ENCODE results near the gene CNN2. TPM values are rescaled to one million over a fixed set of nuclear protein-coding genes. Genes with fewer than 3 reads are reported as not detected.

CNN2 gene
- total and polyA plus RNA-seq, 9 of the 15 experiments (the other 6 are each of a cell fraction or from before 2014, with no cell fraction given) = 12.1 to 174 (median 52.7) TPM

DNA sequence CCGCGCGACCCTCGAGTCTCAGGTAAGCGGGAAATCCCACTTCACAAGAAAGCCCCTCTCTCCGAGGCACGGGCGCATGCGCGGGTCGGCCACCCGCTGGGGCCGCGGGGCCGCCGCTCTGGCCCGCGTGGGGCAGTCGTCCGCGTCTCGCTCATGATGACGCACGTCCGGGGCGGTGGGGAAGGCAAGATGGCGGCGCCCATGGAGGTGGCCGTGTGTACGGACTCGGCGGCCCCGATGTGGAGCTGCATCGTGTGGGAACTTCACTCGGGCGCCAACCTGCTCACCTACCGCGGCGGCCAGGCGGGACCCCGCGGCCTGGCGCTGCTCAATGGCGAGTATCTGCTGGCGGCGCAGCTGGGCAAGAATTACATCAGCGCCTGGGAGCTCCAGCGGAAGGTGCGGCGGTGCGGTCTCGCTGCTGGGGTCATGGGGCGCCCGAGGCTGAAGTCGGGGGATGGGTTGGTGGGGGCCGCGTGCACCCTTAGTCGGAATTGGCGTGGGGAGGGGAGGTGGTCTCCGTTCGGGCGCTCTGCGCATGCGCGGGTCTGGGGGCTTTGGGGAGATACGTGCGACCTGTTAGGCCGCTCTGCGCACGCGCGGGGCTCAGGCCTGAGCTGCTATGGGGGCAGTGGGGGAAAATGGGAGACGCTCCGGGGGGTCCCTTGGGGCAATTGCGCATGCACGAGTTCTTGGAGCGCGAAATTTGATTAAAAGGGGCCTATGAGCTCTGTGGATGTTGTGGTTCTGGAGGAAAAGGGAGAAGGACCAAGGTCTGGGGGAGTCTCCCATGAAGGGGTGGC is 42.0 kb upstream of the CNN2 start, which contains the start of gene WDR18 (continued):
- TF ChIP-seq BRD9 (IDR thresholded peaks at IDR 0.05; ENCODE audit: low read depth, partially characterized antibody) (no peak), DIDO1 (tag; IDR thresholded peaks at IDR 0.05; ENCODE audit: low read depth) (peak; percentile 75; the same call in 1 of the 2 replicates), KDM1A (IDR thresholded peaks at IDR 0.05) (no peak), ATF7 (IDR thresholded peaks at IDR 0.05) (peak; percentile 85), TAF15 (IDR thresholded peaks at IDR 0.05; ENCODE audit: low read depth, low read length) (no peak), PHF8 (IDR thresholded peaks at IDR 0.05; ENCODE audit: borderline replicate concordance, low read length) (peak; percentile 79; the same call in 1 of the 2 replicates), HDAC8 (tag; IDR thresholded peaks at IDR 0.05) (no peak), TEAD1 (CRISPR knock-in tag; IDR thresholded peaks at IDR 0.05) (peak in 1 of 2 experiments; percentile 75; a peak in 1 of 4 replicates), GTF2F1 (IDR thresholded peaks at IDR 0.05; ENCODE audit: low read depth, low read length) (no peak), SMARCE1 (IDR thresholded peaks at IDR 0.05) (no peak), TAF7 (tag; IDR thresholded peaks at IDR 0.05) (peak; percentile 38; the same call in 1 of the 2 replicates), ZNF134 (CRISPR knock-in tag; conservative IDR thresholded peaks at IDR 0.05) (no peak), TCFL5 (CRISPR knock-in tag; conservative IDR thresholded peaks at IDR 0.05) (no peak), GATA2 (CRISPR knock-in tag; IDR thresholded peaks at IDR 0.05) (no peak)
- TF ChIP-seq, protein P1, sequence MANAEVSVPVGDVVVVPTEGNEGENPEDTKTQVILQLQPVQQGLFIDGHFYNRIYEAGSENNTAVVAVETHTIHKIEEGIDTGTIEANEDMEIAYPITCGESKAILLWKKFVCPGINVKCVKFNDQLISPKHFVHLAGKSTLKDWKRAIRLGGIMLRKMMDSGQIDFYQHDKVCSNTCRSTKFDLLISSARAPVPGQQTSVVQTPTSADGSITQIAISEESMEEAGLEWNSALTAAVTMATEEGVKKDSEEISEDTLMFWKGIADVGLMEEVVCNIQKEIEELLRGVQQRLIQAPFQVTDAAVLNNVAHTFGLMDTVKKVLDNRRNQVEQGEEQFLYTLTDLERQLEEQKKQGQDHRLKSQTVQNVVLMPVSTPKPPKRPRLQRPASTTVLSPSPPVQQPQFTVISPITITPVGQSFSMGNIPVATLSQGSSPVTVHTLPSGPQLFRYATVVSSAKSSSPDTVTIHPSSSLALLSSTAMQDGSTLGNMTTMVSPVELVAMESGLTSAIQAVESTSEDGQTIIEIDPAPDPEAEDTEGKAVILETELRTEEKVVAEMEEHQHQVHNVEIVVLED (CRISPR knock-in tag; IDR thresholded peaks at IDR 0.05) = peak; percentile 72
- TF ChIP-seq, protein P2, sequence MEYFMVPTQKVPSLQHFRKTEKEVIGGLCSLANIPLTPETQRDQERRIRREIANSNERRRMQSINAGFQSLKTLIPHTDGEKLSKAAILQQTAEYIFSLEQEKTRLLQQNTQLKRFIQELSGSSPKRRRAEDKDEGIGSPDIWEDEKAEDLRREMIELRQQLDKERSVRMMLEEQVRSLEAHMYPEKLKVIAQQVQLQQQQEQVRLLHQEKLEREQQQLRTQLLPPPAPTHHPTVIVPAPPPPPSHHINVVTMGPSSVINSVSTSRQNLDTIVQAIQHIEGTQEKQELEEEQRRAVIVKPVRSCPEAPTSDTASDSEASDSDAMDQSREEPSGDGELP (CRISPR knock-in tag; IDR thresholded peaks at IDR 0.05; ENCODE audit: borderline replicate concordance) = peak; percentile 89
- TF ChIP-seq, protein P3, sequence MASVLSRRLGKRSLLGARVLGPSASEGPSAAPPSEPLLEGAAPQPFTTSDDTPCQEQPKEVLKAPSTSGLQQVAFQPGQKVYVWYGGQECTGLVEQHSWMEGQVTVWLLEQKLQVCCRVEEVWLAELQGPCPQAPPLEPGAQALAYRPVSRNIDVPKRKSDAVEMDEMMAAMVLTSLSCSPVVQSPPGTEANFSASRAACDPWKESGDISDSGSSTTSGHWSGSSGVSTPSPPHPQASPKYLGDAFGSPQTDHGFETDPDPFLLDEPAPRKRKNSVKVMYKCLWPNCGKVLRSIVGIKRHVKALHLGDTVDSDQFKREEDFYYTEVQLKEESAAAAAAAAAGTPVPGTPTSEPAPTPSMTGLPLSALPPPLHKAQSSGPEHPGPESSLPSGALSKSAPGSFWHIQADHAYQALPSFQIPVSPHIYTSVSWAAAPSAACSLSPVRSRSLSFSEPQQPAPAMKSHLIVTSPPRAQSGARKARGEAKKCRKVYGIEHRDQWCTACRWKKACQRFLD (CRISPR knock-in tag; IDR thresholded peaks at IDR 0.05) = no peak
- TF ChIP-seq, protein P4, sequence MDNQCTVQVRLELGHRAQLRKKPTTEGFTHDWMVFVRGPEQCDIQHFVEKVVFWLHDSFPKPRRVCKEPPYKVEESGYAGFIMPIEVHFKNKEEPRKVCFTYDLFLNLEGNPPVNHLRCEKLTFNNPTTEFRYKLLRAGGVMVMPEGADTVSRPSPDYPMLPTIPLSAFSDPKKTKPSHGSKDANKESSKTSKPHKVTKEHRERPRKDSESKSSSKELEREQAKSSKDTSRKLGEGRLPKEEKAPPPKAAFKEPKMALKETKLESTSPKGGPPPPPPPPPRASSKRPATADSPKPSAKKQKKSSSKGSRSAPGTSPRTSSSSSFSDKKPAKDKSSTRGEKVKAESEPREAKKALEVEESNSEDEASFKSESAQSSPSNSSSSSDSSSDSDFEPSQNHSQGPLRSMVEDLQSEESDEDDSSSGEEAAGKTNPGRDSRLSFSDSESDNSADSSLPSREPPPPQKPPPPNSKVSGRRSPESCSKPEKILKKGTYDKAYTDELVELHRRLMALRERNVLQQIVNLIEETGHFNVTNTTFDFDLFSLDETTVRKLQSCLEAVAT (IDR thresholded peaks at IDR 0.05) = no peak
